ENCODE measurements around the gene UBR1. TPM values are rescaled to one million over a fixed set of nuclear protein-coding genes. Genes with fewer than 3 reads are reported as not detected.

UBR1 gene
- total RNA-seq, 1 experiment from 2014 or later = 22.6 TPM

- Histone ChIP-seq H3K79me2 (ENCODE audit: low read length) (no peaks in the 10 kb centered on the region), H3F3A (ENCODE audit: low read length, unreplicated experiment) (no peaks in the 10 kb centered on the region), H3K9me3 (ENCODE audit: low read length) (no peaks in the 10 kb centered on the region), H3K4me2 (ENCODE audit: low read length) (no peak overlapping the region), H3K9me2 (replicated peaks; ENCODE audit: low read length) (no peaks in the 10 kb centered on the region), H3K36me3 (ENCODE audit: low read depth, low read length) (no peaks in the 10 kb centered on the region), H3K27me3 (ENCODE audit: low read length) (no peaks in the 10 kb centered on the region), H2AFZ (ENCODE audit: low read length) (no peak overlapping the region), H3K9ac (ENCODE audit: low read length) (no peak overlapping the region), H3K4me3 (ENCODE audit: low read length) (no peak overlapping the region), H3K27ac (ENCODE audit: low read length) (no peak overlapping the region), H4K20me1 (ENCODE audit: low read length) (no peaks in the 10 kb centered on the region), H3K4me1 (ENCODE audit: insufficient read depth, low read length) (peaks cover 6% of the 10 kb centered on the region)
- no TSS peak for BruUV-seq (replicated peaks)
- ATAC-seq = no peak
- intact Hi-C loops (cut with micrococcal nuclease) = no loop called here
- CTCF ChIA-PET = no interaction called here
- POLR2A ChIA-PET (ENCODE audit: unreplicated experiment) = no interaction called here
- DNase-seq = no peak
- no peak for TF ChIP-seq EZH2phosphoT487 (IDR thresholded peaks at IDR 0.05; ENCODE audit: borderline replicate concordance, low read length)
- TF ChIP-seq CTCF (conservative IDR thresholded peaks at IDR 0.05; ENCODE audit: low read depth, low read length) = no peak
- no peak for TF ChIP-seq EZH2 (IDR thresholded peaks at IDR 0.05; ENCODE audit: low read length, unreplicated experiment)
Measured at GRCh38 chr15:42931702-42932486, 173.9 kb downstream of the UBR1 start.

- H3K4me3 ChIP-seq (ENCODE audit: low read length) = no peak overlapping the region
- H3K36me3 ChIP-seq (ENCODE audit: low read depth, low read length) = no peaks in the 10 kb centered on the region
- no TSS peak for BruUV-seq (replicated peaks)
- no peaks in the 10 kb centered on the region for H3K27me3 ChIP-seq (ENCODE audit: low read length)
- intact Hi-C loops (cut with micrococcal nuclease) = no loop called here
- CTCF ChIA-PET = interaction anchor here (0.7 kb wide), 1 partner anchor 11 kb away, joined by 4 read pairs; no protein-coding TSS in a partner anchor
- H3K79me2 ChIP-seq (ENCODE audit: low read length) = no peaks in the 10 kb centered on the region
- no peak overlapping the region for H3K9ac ChIP-seq (ENCODE audit: low read length)
- H3K9me3 ChIP-seq (ENCODE audit: low read length) = no peaks in the 10 kb centered on the region
- no peak for DNase-seq
- H3K27ac ChIP-seq (ENCODE audit: low read length) = no peak overlapping the region
- no peak for TF ChIP-seq EZH2phosphoT487 (IDR thresholded peaks at IDR 0.05; ENCODE audit: borderline replicate concordance, low read length)
- TF ChIP-seq CTCF (conservative IDR thresholded peaks at IDR 0.05; ENCODE audit: low read depth, low read length) = no peak
- TF ChIP-seq EZH2 (IDR thresholded peaks at IDR 0.05; ENCODE audit: low read length, unreplicated experiment) = no peak
- no peaks in the 10 kb centered on the region for H3K9me2 ChIP-seq (replicated peaks; ENCODE audit: low read length)
- POLR2A ChIA-PET (ENCODE audit: unreplicated experiment) = no interaction called here
- H2AFZ ChIP-seq (ENCODE audit: low read length) = no peak overlapping the region
- H4K20me1 ChIP-seq (ENCODE audit: low read length) = no peaks in the 10 kb centered on the region
- H3K4me2 ChIP-seq (ENCODE audit: low read length) = no peak overlapping the region
- H3K4me1 ChIP-seq (ENCODE audit: insufficient read depth, low read length) = no peaks in the 10 kb centered on the region; the same call in 1 of the 2 replicates
- no peaks in the 10 kb centered on the region for H3F3A ChIP-seq (ENCODE audit: low read length, unreplicated experiment)
- no peak for ATAC-seq
Measured at GRCh38 chr15:42929306-42929848, 176.5 kb downstream of the UBR1 start.

GRCh38 chr15:42921342-42921731 is 184.5 kb downstream of the UBR1 start:
- DNase-seq = no peak
- intact Hi-C loops (cut with micrococcal nuclease) = no loop called here
- POLR2A ChIA-PET (ENCODE audit: unreplicated experiment) = no interaction called here
- CTCF ChIA-PET = interaction anchor here (0.5 kb wide), 1 partner anchor 121 kb away, joined by 3 read pairs; no protein-coding TSS in a partner anchor
- Histone ChIP-seq H2AFZ (ENCODE audit: low read length) (peak overlapping the region; percentile 84), H3K9ac (ENCODE audit: low read length) (no peak overlapping the region), H3K4me2 (ENCODE audit: low read length) (peak overlapping the region; percentile 84), H3K4me3 (ENCODE audit: low read length) (peak overlapping the region; percentile 74), H3K4me1 (ENCODE audit: insufficient read depth, low read length) (peaks cover 21% of the 10 kb centered on the region), H3F3A (ENCODE audit: low read length, unreplicated experiment) (no peaks in the 10 kb centered on the region), H3K36me3 (ENCODE audit: low read depth, low read length) (no peaks in the 10 kb centered on the region), H3K79me2 (ENCODE audit: low read length) (peaks cover 24% of the 10 kb centered on the region; the same call in 1 of the 2 replicates), H3K9me2 (replicated peaks; ENCODE audit: low read length) (no peaks in the 10 kb centered on the region), H4K20me1 (ENCODE audit: low read length) (no peaks in the 10 kb centered on the region), H3K9me3 (ENCODE audit: low read length) (no peaks in the 10 kb centered on the region), H3K27me3 (ENCODE audit: low read length) (no peaks in the 10 kb centered on the region), H3K27ac (ENCODE audit: low read length) (no peak overlapping the region)
- TF ChIP-seq EZH2phosphoT487 (IDR thresholded peaks at IDR 0.05; ENCODE audit: borderline replicate concordance, low read length) (no peak), CTCF (conservative IDR thresholded peaks at IDR 0.05; ENCODE audit: low read depth, low read length) (no peak), EZH2 (IDR thresholded peaks at IDR 0.05; ENCODE audit: low read length, unreplicated experiment) (no peak)
- BruUV-seq (replicated peaks) = TSS peak; percentile 50
- no peak for ATAC-seq
